NK-92 treated with Interleukin-12 subunit alpha and Interleukin-12 subunit beta, amount 100 ng/mL, for 24 hours (cell line): ENCODE results near the gene HOXB8.

Source experiments
- DNase-seq: peaks from one replicate; lab custom pipeline; 2025; lab: John Stamatoyannopoulos, UW

The HOXB8 gene

DNA sequence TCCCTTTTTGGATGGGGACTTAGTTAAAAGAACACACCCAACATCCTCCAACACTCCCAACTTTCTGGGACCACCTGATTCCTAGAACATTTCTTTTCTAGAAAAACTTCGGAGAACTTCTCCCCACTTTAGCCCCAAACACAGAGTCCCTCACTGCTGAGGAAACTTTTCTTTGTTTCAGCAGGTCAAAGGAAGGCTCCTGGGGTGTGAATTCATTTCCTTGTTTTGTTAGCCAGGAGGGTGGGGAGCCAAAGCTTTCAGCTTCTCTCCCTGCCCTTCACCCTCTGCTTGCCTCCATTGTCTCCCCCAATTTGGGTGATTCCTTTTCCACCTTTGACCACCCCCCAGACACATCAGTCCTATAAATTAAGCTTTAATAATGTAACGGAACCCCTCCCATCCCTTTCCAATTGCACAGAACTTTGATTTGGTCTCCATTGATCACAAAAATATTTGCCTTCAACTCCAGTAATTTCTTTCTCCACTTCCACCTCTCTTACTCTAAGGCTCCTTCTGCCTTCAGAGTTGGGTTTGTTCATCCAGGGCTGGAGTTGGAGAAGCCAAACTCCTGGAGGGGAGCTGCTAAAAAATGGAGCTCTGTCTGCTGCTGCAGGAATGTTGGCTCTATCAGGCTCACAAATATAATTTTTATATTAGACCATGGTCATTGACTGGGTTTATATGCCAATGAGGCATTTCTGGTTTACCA, 47.3 kb downstream of the HOXB8 start:
- no peak for DNase-seq

DNA sequence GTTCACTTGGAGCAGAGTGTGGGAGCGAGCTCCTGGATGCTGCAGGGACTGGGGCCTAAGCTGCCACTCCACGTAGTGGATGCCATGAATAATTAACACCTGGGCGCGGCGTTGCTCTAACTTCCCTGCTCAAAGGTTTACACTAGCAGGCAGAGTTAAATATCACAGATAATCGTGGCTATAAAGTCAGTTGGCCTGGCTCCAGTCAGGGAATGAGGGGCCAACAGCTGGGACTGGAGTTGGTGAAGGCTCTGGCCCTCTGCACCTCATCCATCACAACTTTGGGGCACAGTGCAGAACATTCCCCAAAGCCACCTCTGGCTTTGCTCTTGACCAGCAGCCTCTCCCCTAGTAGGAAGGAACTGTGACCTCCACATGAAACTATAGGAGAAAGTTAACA, 47.9 kb downstream of the HOXB8 start:
- no peak for DNase-seq

DNA sequence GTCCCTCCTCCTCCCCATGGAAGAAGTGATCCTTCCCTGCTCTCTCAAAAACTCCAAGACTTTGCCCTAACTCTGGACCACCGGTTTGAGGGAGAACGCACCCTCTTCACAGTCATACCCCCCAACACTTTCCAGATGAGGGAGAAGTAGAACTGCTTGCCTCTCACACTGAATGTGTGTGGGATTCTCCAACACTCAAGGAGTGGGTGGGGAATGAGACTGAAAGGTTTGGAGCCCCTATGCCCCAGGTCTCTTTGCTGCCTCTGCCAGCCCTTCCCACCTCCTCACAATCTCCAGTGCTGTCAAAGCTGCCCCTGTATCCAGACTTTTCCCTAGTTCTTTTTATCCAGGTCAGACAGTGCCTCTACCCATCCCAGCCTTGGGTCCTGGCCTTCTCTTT, 48.4 kb downstream of the HOXB8 start:
- DNase-seq, result no peak

DNA sequence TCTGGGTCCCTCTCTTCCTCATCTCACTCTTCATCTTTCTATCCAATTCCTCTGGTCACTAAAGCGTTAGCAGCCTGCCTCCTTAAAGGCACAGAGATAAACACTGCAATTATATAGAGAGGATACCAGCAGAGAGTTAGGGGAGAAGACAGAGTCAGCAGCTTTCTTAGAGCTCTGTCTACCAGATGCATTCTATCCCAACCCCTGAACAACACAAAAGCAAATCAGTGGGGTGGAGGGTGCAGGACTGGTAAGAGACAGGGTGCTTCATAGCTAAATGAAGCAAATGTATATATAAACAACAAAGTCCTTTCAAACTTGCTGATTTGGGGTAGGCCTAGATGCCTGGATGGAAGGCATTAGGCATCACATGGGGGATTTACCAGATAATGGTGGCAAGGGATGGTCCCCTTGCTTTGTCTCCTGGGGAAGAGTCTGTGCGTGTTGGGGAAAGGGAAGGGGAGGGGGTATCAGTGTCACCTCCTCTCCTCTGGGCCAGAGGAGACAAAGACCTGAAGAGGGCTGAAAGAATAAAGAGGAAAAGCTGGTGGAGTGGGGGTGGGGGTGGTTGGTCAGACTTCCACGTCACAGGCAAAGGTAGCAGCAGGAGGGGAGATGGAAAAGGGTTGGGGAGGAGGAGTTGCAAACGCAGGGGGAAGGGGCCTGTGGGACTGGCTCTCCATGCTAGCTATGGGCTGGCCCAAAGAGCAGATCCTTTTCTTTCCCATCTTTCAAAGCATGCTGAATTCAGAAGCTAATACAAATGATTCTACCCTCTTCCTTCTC, 49.0 kb downstream of the HOXB8 start:
- DNase-seq, result no peak

DNA sequence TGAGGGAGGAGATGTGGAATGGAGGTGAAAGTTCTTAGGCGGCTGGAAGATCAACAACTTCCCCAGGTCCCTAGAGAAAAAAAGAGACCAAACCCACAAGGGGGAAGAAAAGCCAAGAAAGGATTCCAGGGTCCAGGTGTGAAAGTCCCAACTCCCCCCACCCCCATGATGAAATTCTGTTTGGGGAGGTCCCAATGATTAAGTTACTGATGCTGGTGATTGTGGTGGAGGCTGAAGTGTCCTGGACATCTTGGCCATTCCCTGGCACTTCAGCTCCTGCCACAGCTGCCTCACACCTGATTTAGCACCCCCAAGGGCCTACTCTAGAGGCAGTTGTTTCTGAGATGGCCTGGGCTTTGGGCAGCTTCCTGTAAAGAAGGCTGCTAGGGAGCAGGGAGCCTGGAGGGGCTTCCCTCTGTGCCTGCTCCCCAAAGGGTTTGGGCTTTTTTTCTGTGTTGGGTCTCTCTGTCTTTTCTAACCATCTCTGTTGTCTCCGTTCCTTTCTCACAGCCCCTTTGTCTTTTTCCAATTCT, 50.0 kb downstream of the HOXB8 start:
- no peak for DNase-seq

DNA sequence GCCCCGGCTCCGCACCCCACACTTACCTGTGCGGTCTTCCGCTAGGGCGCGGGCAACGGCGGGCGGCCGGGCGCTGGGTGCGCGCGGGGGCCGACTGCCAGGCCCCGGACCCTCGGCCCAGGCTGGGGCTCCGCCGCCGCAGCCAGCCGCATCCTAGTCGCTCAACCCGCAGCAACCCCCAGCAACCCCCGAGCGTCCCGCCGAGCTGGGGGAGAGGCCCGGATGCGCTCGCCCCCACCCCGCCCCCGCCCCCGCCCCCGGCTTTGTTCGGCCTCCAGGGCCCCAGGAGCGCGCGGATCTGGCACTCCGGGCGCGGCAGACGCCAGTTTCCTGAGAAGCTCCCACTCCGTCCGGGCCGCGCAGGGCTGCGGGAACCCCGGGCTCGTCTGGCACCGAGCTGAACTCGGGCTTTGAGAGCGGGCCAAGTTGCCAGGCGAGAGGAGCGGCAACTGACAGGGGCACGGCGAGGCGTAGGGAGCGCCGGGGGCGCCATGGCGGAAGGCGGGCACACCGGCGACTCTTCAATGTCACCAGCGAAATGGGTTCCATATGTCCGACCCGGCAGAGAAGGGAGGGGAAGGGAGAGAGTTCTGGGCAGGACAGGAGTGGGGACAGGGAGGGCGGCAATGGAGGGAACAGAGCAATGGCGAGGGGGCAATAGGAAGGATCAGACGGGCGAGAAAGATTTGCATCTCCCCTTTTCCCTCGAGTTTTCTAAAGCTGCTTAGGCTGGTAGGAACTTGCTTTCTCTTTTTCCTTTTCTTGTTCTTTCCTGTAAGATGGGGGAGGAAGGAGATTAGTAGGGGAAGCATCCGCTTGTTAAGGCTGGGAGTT, 50.7 kb downstream of the HOXB8 start:
- DNase-seq, result no peak

DNA sequence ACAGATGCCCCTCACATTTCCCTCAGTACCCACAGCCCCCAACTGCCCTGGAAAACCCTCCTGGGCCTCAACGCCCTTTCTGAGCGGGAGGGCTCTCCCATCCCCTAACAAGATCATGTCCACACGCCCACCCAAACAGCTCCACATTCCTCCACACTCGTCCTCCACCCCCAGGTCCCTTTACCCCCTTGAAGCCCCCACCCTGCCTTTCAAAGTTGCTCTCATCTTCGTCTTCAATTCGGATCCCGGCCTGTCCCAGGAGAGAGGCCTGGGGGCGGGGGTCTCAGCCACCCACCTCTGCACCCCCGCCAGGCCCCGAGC, 51.3 kb downstream of the HOXB8 start:
- DNase-seq, result no peak

DNA sequence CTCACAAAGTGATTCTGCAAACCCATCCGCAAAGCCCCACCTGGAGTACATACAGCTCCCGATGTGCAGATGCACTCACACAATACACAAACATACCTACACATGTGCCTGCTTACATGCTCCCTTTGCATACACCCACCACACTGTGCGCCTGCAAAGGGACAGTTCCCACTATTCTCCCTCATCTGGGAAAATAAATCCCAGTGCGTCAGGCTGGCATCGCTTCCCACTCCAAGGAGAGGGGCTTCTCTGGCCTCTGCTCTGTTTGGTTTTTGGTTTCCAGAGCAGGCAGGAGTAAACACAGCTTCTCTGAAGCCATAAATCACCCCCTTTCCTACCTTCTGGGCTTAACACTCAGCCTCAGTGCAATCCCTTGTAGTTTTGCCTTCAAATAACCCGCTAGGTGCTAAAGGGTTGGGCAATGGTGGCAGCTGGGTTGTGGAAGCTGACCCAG, 51.7 kb downstream of the HOXB8 start:
- DNase-seq, result no peak

DNA sequence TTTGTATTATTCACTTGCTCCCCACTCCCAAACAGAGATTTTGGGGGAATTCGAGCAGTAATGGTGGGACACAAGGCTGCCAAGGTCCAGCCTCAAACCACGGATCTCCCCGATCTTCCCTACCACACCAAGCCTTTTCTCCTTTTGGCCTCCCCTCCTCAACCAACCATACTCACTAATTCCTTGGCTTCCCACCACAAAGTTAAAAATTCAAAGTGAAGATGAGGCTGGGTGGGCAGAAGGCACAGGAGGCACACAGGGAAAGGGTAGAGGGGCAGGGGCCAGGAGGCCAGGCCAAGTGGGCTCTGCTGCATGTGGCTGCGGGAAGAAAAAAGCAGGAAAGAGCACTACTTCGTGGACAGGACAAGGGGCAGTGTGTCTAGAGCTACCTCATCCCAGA, 52.2 kb downstream of the HOXB8 start:
- no peak for DNase-seq
